ENCODE data around the gene C2CD4B.

The C2CD4B gene

DNA sequence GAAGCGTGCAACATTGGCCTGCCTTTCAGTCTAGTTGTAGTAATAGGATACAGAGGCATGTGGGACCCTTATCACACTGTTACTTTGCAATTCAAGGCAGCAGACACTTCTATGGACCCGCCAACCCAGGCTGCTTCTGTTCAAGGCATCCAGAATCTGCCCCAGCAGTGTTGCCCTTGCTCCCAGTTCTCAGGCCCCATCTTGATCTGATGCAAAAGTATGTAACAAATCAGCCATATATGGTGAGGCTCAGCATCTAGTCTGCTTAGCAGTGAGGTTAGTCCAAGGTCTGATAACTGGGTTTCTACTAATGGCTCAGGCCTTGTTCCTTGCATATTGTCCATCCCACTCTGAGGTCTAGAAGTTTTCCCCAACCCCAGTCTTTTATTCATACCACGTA lies 17.9 kb downstream of the C2CD4B start:
- DNase-seq, result no peak

DNA sequence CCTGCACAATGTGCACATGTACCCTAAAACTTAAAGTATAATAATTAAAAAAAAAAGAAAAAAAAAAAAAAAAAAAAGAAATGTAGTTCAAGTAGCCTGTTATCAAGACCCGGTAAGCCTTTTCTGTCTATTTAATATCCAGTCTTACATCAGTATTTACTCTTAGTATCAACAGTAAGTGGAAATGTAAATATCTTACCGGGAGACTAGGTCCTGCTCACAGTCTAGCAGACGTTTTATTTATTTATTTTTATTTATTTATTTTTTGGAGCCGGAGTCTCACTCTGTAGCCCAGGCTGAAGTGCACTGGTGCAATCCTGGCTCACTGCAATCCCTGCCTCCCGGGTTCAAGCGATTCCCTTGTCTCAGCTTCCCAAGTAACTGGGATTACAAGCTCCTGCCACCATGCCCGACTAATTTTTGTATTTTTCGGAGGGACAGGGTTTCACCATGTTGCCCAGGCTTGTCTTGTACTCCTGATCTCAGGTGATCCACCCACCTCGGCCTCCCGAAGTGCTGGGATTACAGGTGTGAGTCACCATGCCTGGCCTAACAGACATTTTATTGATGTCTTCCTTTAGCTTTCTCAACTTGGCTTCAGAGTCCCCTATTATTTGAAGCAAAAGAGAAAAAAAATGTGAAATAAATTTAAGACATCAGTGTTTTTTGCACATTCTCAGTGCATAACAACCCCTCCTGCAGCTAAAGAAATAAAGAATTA lies 19.9 kb downstream of the C2CD4B start:
- no peak for DNase-seq

DNA sequence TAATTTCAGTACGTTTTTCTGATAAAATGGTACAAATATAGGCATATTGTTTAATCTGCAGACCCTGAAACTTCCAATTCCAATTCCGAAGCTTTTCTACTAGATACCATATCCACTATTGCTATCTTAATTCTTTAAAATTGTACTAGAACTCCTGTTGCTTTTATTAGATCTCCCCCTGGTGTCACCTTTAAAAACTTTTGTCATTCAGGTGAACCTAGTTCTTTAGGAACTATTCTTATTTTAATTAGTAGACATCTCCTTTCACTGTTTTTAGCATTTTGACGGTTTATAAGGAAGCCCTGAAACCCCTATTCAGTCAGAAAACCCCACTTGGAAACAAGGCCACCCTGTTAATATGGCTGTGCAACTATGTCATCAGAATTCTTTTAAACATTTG lies 22.3 kb downstream of the C2CD4B start:
- DNase-seq, result no peak

DNA sequence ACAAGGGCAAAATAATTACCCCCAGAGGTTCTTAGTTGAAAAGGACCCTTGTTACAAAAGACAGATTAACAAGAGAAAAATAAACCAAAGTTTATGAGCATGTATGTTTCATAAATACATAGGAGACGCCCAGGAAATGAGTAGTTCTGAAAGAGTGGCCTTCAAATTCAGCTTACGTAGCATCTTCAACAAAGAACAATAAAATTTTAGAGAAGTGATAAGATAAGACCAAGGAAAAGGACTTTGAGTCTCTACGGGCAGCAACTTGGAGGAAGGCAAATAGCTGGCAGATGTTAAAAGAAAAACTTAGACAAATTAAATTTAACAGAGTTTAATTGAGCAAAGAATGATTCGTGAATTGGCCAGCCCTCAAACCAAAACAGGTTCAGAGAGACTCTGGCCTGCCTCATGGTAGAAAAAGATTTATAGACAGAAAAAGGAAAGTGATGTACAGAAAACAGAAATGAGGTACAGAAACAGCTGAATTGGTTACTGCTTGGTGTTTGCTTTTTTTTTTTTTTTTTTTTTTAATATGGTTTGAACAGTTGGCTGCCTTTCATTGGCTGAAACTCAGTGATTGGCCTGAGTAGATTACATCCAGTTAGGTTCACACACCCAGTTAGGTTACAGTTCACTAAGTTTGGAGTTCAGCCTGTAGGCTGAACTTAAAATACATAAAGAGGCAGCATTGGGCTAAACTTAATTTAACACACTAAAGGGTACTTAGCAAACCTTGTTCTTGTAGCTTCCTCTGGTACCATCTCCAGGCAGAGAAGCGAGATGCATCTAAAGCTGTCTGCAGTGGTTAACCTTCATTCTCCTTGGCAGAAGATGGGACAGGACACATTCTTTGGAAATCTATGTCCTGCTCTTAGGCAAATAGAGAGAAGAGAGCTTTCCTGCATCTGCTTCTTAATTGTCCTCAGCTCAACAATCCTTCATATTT lies 23.2 kb downstream of the C2CD4B start:
- DNase-seq, result no peak

DNA sequence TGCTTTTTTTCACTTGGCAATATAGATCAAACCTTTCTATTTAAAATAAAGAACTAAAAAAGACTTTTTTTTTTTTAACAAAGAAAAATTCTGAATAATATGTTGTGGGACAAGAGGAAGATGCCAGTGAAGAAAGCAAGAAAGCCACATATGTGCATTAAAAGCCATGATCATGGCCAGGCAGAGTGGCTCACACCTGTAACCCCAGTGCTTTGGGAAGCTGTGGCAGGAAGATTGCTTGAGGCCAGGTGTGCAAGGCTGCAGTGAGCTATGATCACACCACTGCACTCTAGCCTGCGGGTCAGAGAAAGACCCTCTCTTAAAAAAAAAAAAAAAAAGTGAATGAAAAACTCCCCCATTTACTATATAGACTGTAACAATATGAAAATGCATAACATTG lies 23.9 kb downstream of the C2CD4B start:
- no peak for DNase-seq

DNA sequence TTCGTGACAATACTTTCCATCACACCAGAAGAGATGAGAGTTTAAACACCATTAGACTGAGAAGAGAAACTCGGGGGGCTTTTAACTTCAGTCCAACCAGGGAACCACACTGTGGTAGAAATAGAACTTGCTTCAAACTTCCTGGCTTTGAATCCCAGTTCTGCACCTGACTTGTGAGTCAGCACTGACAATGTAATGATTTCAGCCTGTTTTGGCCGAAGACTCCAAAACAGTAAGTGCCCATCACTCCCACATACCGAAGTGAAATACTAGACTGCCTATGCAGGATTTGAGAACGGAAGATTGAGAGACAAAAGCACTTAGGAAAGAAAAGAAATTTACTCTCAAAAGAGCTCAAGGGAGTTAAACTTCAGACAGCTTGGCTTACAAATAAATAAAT lies 27.0 kb downstream of the C2CD4B start:
- no peak for DNase-seq

DNA sequence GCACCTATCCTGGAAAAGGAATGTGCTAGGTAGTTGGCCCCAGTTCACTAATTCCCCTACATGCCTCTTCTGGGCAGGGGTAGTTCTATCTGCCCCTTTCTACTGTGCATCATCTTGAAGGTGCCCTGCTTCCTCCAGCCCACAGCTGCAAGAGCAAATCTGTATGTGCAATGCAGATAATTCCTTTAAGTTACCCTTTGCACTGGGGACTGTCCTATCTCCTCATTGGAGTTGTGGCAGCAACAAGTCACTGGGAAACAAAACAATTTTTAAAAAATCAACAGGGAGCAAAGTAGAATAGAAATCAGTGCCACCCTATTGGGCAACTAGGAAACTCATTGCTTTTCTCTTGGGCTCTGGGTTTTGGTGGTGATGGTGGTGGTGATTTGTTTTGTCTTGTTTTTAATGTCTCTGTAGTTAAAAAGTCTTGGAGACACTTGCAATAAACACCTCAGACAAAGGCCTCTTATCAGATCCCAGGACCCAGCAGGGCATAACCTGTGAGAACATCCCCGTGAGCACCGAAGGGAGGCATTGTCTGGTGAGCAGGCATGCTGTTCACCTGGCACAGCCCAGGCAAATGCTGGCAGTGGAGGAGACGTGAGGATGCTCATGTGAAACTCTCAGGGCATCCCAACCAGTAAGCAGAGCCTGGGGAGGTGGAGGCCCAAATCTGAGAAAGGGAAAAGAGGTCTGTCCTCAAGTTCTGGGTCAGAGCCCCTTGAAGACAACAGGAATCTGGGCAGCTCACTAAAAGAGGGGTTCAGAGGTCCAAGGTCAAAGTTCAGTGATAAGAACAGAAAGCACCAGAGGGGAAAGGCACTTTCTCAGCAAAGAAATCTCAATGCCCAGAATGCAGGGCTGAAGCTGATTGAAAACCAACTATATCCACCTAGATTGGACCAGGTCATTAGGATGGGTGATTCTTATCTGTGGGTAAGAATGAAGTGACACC lies 27.9 kb downstream of the C2CD4B start:
- DNase-seq, result no peak

DNA sequence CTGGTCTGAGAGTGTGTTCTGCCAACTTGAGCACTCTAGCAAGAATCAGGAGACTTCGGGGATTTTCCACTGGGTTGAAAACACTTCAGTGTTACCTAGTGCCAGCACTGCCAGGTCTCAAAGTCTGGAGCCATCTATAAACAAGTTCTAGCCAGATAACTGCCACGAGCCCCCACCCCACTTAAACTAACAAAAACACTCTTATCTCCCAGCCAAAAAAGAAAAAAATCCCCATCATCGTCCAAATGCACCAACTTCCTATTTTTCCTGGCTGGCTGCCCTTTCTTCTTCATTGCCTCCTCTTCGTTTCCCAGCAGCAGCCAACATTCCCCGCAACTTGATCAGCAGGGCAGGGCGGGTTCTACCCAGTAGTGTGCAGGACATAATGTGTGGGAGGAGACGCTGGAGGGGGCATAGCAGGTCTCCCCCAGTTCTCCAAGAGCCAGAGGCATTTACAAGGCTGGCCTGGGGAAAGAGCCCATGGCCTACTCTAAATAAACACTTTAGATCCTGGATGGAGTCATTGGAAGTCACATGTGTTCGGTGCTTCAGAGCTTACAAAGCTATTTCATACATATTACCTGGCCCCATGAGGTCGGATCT lies 29.5 kb downstream of the C2CD4B start:
- DNase-seq, result no peak

DNA sequence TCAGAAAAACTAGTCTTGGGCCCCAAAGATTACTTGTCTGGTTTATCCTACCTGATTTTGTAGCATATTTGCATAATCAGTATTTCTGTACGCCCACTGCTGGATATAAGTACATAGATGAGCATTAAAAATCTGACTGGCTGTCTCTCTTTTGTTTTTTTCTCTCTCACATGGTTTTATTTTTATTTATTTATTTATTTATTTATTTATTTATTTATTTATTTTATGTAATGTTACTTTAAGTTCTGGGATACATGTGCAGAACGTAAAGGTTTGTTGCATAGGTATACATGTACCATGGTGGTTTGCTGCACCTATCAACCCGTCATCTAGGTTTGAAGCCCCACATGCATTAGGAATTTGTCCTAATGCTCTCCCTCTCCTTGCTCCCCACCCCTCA lies 31.9 kb downstream of the C2CD4B start:
- DNase-seq, result no peak

DNA sequence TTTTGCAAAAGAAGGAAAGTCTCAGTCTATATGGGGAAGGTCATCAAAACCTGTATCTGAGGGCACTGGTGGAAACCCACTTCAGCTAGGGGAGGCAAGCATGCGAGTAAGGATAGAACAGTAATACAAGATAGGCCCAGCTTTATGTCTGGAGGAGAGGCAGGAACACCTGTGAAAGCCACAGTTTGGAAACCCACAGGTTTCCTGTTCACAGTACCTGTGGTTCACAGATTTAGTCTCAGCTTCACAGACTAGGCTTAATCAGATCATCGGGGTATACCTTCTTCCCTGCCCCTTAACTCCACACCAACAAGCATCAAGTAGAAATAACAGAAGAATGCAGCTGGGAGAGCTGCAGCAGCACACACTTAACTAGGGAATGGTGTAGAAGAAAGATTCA lies 36.2 kb downstream of the C2CD4B start:
- no peak for DNase-seq

DNA sequence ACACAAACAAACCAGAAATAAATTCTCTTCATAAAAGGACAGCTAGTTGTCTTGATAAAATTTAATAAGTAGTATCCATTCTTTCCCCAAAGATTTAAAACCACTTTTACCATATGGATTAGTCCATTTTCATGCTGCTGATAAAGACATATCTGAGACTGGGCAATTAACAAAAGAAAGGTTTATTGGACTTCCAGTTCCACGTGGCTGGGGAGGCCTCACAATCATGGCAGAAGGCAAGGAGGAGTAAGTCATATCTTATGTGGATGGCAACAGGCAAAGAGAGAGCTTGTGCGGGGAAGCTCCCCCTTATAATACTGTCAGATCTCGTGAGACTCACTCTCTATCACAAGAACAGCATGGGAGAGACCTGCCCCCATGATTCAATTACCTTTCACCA lies 38.7 kb downstream of the C2CD4B start:
- no peak for DNase-seq

DNA sequence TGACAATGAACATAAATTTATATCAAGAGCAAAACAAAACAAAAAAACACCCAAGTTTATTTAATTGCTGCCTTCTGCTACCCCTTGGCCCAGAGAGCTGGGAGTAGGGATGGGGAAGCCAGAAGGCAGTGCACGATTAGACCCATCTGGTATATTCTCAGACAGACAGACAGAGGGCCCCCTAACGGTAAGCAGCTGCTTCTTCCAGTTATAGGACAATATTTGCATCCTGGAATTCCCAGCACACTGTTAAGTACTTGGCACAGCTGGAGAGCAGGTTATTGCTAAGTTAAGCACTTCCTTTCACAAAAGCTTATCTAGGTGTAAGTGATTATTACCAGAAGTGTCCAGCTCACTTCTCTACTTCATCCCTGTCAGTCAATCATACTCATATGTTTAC lies 39.3 kb downstream of the C2CD4B start:
- DNase-seq, result no peak

DNA sequence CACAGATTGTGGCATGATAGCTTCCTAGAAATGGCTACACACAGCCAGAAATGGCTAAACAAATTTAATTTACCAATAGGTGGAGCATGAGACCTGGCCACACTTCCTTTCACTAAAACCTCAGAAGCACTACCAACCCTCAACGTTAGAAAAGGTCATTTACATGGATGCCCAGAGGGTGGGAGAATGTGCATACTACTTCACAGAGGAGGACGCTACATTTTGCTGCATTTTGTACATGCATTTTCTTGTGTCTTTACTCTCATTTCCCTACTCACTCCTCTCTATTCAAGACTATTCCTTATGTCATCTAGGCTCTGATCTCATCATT lies 40.1 kb downstream of the C2CD4B start:
- no peak for DNase-seq

DNA sequence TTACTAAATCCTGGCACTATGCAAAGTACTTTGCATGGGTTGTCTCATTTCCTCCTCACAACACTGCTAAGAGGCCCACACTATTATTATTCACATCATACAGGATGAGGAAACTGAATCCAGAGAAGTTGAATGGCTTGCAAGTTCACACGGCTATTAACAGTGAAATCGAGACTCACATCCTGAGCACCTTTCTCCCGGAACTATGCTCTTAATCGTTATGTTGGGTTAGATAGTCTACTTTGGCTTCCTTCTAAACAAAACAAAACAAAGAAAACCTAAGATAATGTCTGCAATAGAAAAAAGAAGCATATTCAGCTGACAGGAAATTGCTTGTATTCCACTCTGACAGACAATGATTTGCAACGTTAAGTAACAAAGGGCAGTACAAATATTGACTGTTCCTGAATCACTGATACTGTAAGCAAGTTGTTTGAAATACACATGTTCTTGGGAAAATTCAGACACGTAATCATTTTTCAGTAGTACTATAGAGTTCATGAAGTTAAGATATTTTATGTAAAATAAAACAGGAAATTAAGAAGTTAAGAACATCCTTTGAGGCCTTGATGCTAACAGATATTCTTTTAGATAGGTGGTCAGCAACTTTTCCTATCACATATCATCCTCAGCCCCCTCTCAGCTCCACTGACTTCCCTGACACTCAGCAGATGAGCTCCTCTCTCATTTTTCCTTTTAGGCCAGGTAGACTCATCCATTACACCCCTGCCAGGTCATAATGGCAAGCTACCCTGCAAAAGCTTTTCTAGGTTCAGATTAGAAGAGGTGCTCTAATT lies 40.7 kb downstream of the C2CD4B start:
- DNase-seq, result no peak

DNA sequence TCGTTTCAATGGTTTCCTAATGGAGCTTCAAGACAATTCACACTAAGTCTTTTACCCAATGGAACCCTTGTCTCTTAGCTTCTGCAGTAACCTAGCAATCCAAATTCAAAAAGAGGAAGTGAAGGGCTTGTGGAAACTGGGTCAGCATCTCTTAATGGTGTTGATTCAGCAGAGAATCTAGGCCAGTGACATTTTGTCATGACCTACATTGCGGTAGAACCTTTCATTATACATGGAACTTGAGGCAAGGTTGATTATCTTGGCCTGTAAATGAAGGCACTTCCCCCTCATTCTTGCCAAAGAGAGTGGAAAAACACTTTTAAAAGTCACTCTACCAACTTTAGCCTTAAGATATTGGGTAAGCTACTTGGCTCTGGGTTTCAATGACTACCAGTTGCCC lies 42.8 kb downstream of the C2CD4B start:
- no peak for DNase-seq

DNA sequence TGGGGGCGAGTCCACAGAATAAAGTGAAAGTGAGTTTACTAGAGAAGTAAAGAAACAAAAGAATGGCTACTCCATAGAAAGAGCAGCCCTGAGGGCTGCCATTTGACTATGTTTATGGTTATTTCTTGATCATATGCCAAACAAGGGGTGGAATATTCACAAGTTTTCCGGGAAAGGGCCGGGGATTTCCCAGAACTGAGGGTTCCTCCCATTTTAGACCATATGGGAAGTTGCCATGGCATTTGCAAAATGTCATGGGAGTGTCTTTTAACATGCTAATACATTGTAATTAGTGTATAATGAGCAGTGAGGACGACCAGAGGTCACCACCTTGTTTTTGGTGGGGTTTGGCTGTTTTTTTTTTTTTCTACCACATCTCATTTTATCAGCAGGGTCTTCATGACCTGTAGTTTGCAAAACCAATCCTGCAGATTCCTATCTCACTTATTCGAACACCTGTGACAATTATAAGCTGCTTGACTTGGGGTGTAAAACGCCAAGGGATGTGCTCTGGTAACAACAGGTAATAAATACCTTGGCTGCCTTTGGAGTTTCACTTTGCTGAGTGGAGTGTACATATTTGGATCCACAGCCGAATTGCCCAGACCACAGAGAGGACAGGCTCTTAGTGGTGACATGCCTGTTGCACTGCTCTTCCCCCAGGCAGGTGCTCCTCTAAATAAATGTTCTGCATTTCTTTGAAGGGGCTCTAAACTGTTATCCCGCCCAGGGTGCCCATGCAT lies 43.6 kb downstream of the C2CD4B start:
- no peak for DNase-seq

DNA sequence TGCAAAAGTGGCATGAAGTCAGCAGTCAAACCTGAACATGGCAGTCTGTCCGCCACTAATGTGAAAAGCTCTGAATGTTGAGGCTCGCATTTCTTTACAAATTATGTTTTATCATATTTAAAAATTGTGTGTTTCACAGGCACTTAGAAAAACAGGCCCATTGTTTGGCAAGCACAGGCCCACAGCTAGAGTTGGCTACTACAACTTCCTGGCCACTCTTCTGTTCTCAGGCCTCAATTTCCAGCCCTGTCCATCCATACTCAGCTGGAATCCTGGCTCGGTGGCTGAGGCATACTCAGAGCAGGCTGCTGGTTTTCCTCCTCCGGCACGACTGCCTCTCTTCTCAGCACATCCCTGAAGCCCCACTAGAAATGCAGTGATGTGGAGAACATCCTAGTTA lies 44.3 kb downstream of the C2CD4B start:
- no peak for DNase-seq

DNA sequence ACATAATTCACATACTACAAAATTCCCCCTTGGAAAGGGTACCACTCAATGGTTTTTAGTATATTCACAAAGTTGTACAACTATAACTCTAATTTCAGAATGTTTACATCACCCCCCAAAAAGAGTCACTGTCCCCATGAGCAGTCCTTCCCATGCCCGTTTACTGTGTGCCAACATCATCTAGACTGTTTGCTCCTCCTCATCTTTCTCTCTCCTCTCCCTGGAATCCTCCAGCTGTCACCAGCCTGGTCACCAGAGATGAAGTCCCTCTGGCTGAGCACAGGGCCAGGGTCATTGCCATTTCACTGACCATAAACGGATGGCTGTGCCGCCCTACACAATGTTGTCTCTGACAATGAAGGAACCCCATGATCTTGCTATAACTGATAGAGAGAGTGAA lies 45.2 kb downstream of the C2CD4B start:
- DNase-seq, result no peak

DNA sequence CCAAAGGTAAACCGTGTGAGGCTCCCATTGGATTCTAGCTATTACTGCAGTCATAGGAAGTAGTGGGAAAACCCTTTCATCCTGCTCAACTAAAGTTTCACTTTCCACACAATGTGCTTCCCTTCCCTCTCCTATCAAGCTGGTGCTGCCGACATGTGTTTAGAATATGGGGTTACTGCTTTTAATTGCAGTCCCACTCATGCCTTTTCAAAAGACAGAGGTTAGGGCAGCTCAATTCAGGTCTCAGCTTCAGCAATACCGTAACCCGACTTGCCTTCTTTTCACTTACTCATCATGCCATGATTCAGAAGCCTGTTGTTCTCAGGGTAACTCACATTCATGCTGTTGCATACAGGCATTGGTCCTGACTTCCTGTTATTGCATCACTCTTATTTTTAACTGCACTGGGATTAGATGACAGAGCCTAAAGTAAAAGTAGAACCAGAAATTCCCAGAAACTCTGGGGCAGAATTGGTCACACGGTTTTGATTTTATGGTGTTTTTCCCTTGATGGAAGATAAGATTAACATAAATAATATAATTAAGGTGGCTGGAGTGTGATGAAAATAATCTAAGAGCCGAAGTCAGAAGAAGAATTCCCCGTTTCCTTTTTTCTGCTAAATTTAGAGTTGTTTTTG lies 45.7 kb downstream of the C2CD4B start:
- DNase-seq, result no peak

DNA sequence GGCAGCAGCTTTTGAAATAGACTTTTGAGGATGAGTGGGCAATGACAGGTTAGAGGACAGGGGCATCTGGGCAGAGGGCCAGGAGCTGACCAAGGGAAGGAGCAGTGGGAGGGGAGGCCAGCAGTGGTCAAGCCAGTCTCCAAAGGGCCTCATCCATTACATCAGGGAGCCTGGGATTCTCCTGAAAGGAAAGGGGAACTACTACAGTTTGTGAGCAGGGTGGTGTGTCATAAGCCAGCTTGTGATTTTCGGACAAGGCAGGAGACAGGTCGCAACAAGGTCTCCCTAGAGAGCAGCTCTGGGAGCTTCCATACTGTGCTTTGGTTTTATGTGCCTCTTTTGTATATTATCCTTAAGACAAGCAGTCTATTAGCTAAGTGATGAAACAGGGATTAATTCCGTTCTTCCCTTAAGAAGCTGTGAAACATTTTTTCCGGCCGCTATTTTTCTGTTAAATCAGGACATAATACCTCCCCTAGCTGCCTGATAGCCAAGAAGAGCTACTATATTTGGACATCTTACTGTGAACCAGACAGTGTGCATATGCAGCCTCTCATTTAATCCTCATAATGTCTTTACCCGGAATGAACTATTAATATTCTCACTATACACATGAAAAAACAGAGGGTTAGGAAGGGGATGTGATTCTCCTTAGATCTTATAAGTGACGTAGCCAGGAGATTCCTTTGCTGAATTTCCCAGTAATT lies 46.4 kb downstream of the C2CD4B start:
- no peak for DNase-seq
